Measurements from ENCODE around the gene PHACTR3. TPM values are rescaled to one million over a fixed set of nuclear protein-coding genes. Genes with fewer than 3 reads are reported as not detected.
"Not testable (repeated sequence)": the region's sequence is repeated elsewhere in the genome, so short reads cannot be mapped to it uniquely, and the experiment has no call there.

PHACTR3 gene
- total RNA-seq, 1 experiment from 2014 or later, result not detected

GRCh38 chr20:59856941-59857340 is 252.6 kb downstream of the PHACTR3 start:
- H4K20me1 ChIP-seq (ENCODE audit: control insufficient read depth, insufficient read depth, insufficient read length); H3K4me3 Mint-ChIP-seq; H4K91ac ChIP-seq (ENCODE audit: insufficient read length, low read depth, low read length); H2BK15ac ChIP-seq (ENCODE audit: low read depth, low read length); H3K4me2 ChIP-seq (ENCODE audit: insufficient read depth, insufficient read length, low read length); H3K4me1 Mint-ChIP-seq; H3K4ac ChIP-seq (ENCODE audit: low read depth, low read length); H3K56ac ChIP-seq (ENCODE audit: insufficient read length, low read depth, low read length); H3K18ac ChIP-seq (ENCODE audit: insufficient read length, low read depth, low read length); H2BK12ac ChIP-seq (ENCODE audit: insufficient read length, low read depth, low read length); H2AFZ ChIP-seq (ENCODE audit: low read length); H3K79me1 ChIP-seq (ENCODE audit: insufficient read depth, low read depth, low read length, poor library complexity, severe bottlenecking); H2AK5ac ChIP-seq (ENCODE audit: insufficient read length, low read length); H3K9ac ChIP-seq (ENCODE audit: extremely low read depth, insufficient read length, low read length); H3T11ph ChIP-seq (ENCODE audit: low read length); H4K8ac ChIP-seq (replicated peaks; ENCODE audit: insufficient read length, low read depth, low read length); H3K23me2 ChIP-seq (ENCODE audit: insufficient read length, low read depth, low read length, poor library complexity, severe bottlenecking); H3K23ac ChIP-seq (ENCODE audit: insufficient read length, low read depth, low read length); H3K27ac Mint-ChIP-seq; DNase-seq; H3K27ac ChIP-seq (ENCODE audit: insufficient read length, low read depth, low read length); H2BK5ac ChIP-seq (ENCODE audit: insufficient read length, low read length); H3K4me1 ChIP-seq (ENCODE audit: insufficient read depth, low read length); H3K36me3 Mint-ChIP-seq (ENCODE audit: insufficient read depth in 1 of 3, low read depth in 3 of 3); H2BK20ac ChIP-seq (ENCODE audit: low read depth, low read length, poor library complexity, severe bottlenecking); H2BK120ac ChIP-seq (ENCODE audit: low read depth, low read length, poor library complexity, severe bottlenecking); H3K9me3 ChIP-seq (ENCODE audit: control insufficient read depth, low read depth, low read length); H3K27me3 ChIP-seq (ENCODE audit: insufficient read depth, low read length); H3K79me2 ChIP-seq (ENCODE audit: insufficient read depth, low read length); H3K14ac ChIP-seq (ENCODE audit: insufficient read depth, low read length); H4K5ac ChIP-seq (ENCODE audit: insufficient read length, low read depth, low read length): not testable (repeated sequence)
- WGBS (ENCODE audit: extremely low coverage, insufficient read length, low lambda C conversion rate), result no CpG with 5 or more reads among the region's 5 CpGs
- peaks cover 6 to 33% of the 10 kb centered on the region in 2 experiments; a peak in 4 of 5 replicates for H3K9me3 Mint-ChIP-seq
- peaks cover 22% of the 10 kb centered on the region for H3K27me3 Mint-ChIP-seq (ENCODE audit: low read depth)

All from H9 (cell line).